Medulla oblongata (tissue), 1 donor: ENCODE data around the gene PRR18.
"Not testable (repeated sequence)": the region's sequence is repeated elsewhere in the genome, so short reads cannot be mapped to it uniquely, and the experiment has no call there.

ENCODE experiments used
- DNase-seq: peaks from one replicate; pipeline ENCODE4 v3.0.0-alpha.2; 2015; ENCODE audit errors: extremely low spot score

PRR18 gene, protein sequence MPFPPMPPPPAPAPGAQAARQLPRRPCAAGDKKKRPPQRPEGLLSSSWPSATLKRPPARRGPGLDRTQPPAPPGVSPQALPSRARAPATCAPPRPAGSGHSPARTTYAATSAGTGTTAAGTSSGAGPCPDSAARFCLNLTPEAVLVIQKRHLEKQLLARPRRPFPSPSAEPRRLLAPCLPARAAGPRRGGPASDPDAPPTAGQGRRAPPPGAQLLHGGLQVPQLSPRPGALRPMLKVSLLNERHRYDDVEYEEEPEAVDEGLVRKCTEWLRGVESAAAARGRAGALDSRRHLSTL

DNA sequence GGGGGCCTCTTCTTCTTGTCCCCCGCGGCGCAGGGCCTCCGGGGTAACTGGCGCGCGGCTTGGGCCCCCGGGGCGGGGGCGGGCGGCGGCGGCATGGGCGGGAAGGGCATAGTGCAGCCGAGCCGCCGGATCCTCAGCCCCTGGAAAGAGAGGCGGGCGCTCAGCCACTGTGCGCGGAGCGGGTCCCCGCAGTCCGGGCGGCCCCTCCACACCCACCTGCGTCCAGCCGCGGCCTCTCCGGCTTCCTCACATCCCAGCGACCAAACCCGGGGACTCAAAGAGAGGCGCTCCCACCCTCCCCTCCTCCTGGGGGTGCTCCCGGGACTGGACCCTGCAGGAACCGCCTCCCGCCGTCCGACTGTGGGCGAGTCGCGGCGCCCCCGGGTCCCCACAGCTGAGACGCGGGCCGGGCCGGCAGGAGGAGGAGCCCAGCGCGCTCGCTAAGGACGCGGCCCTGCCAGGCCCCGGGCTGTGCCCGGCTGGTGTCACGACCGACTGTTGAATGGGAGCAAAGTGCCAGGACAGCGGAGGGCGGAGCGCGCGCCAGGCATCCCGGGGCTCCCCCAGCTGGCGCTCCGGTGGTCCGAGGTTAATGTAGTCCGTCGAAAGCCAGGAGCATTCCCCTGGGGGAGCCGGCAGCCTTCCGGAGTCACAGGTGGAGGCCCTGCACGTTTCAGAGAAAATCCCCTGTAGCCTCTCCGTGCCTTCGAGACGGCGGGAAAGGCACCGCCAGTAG, at the start of gene PRR18:
Gene PRR18 (minus strand): TSS at position 360 of the 736 bp plus-strand sequence. CDS start 250 bp downstream, at position 110.
- peak; percentile 77 for DNase-seq

DNA sequence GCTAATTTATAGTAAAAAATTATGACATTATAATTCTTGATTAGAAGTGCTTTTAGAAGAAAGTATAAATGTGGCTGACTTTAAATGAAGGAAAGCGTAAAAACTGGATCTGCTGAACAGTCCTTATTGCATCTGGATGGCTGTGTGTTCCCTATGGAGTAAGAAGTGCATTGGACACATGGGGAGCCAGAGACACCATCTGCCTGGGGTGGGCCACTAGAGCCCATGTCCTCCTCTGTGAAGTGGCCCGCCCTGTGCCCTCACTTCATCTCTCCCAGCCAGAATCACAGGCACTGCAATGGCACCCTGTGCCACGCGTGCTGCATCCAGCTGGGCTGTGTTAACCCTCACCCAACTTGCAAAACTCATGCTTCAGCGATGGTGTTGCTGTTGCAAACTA, 47.4 kb upstream of the PRR18 start:
- DNase-seq = no peak

DNA sequence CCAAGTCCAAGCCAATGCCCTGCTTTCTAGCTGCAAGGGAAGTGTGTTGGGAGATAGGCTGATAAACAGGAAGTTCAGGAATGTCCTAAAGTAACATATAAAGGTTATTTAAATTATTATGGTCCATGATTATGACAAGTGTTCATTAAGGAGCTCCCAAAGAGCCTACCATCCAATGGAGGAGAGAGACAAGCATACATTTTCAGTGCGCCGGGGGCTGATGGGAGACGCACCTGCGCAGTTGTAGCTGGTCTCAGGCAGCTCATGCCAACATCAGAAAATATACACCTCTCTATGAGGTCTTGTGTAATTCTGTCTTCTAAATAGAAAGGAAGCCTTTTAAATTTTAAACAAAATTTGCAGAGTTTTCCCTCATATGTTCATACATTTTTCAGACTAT, 46.8 kb upstream of the PRR18 start:
- no peak for DNase-seq

DNA sequence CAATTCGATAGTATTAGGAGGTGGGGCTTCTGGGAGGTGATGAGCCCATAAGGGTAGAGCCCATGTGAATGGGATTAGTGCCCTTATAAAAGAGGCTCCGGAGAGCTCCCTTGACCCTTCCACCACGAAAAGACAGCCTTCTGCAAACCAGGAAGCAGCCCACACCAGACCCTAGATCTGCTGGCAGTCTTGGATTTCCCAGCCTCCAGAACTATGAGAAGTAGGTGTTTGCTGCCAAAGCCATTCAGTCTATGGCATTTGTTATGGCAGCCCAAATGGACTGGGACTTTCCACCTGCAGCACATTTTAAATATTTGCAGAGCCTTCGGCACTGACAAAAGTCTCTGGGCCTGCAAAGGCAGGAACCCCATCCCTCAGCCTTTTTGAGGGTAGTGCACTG, 46.0 kb upstream of the PRR18 start:
- no peak for DNase-seq

DNA sequence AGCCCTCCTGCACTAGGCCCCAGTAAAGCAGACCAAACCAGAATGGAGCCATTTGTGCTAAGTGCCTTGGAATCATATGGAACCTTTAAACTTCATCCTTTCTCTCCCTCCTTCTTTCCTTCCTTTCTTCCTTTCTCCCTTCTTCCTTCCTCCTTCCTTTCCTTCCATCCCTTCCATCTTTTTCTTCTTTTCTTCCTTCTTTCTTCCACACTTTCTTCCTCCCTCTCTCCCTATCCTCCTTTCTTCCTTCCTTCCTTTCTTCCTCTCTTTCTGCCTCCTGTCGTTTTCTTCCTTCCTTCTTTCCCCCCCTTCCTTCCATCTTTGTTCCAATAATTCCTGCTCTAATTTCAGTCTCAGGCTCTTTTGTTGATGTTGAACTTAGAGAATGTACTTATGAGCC, 45.3 kb upstream of the PRR18 start:
- DNase-seq = no peak

DNA sequence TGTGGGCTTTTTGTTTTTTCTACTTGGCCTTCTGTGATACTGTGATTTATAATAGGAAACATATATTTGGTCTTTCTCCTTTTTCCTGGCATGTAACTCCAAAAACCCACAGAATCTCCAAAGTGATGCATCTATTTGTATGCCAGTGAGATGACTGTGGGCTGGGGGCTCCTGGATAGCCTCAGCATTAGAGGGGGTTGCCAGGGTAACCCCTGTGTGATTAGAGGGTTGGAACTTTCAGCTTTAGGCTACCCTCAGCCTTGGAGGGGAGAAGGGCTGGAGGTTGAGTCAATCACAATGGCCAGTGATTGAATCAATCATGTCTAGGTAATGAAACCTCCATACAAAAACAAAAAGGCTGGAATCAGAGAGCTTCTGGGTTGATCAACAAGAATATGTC, 44.7 kb upstream of the PRR18 start:
- no peak for DNase-seq

DNA sequence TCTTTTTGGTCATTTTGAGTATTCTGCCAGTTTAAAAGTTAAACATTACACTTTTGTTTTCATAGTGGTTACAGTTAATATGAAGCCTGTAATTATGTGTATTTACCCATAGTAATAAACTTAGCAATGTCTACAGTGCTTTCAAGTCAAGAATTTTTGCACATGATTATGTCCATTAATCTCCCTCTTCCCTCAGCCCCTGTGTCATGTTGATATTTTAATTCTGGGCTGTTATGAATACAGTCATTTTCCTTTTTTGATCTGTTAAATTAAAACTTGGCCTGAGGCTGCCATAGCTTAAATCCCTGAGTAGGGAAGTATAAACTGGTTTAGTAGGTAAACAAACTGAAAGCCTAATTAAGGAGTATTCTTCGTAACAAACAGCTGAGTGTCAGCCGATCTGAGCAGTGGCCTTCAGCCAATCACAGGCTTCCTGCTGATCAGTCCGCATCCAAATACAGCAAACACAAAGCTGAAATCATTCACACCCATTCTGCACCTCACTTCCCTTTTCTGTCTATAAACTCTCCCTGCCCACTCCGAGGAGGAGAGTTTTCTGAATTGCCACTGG, 43.6 kb upstream of the PRR18 start:
- peak; percentile 79 for DNase-seq

DNA sequence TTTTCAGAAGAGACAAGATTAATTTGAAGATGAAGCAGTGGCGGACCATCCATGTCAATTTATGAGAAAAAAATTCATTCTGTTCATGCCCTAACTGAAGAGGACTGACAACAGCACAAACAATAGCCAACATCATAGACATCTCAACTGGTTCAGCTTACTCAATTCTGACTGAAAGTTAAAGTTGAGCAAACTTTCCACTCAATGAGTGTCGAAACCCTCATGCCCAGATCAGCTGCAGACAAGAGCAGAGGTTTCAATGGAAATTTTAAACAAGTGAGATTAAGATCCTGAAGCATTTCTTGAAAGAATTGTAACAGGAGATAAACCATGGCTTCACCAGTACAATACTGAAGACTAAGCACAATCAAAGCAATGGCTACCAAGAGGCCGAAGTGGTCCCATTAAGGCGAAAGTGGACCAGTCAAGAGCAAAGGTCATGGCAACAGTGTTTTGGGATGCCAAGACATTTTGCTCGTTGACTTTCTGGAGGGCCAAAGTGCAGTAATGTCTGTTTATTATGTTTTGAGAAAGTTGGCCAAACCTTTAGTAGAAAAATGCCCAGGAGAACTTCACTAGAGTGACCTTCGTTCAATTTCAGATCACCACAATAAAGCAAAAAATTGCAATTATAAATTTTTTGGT, 40.2 kb upstream of the PRR18 start:
- no peak for DNase-seq

DNA sequence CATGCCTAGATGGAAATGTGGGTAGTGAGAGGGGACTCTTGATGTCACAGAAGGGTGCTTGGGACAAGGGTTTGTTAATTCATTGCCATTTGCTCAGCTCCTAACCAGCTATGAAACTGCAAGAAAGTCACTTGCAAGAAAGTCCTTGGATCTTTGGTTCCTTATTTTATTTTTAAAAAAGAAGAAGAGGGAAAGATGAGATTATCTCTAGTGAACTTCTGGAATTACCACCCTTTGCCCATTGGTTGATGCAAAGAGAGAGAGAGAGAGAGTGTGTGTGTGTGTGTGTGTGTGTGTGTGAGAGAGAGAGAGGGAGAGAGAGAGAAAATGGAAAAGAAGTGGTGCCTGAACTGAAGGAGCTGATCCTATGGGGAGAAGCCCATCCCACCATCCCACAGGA, 38.8 kb upstream of the PRR18 start:
- DNase-seq = no peak

DNA sequence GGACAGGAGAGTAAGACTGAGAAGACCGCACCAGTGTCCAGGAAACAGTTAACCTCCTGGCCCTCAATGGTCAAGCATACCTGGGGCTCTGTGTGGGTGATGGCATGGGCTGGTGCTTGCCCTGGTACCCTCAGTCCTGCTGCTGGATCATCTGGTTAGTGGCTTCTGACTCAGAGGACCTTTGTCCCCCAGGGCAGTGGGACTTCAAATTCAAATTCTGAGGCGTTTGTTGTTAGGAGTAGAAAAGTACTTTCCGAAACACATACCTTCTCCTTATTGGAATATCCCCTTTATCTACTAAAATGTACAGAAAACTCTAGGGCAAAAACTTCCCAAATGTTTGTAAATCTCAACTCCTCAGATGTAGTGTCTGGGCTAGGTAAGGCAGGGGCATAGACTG, 38.3 kb upstream of the PRR18 start:
- no peak for DNase-seq

DNA sequence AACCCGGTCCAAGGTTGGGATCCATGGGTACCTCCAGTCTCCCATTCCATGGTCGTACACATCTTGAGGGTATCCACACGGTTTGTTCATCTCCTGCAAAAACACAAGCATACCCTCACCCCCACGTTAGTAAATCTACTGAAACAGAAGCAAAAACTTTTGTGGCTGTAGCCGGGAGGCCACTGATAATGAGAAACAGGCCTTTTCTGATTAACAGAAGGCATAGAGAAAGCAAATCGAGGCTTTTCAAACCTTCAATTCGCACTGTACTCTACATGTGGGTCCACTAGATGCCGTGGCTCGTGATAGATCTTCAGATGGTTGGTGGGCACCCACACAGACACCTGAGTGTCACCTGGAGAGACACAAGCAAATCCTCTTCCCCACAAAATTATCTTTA, 37.5 kb upstream of the PRR18 start:
- not testable (repeated sequence) for DNase-seq

DNA sequence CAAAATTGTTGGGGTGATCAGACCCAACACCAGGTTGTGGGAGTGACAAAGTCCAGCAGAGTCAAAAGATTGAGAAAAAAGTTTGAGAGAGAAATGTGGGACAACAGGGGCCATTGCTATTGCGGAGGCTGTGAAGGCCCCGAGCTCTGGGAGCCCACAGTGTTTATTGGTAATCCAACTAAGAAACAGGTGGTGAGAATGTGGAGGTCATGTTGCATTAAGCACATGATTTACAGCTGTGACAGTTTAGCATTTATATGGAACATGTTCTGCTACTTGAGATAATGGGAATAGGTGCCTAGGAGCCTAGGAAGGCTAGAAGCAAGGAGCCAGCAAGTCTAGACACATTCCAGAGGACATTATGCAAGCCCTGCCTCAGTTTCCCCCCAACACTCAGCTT, 36.7 kb upstream of the PRR18 start:
- DNase-seq = not testable (repeated sequence)

DNA sequence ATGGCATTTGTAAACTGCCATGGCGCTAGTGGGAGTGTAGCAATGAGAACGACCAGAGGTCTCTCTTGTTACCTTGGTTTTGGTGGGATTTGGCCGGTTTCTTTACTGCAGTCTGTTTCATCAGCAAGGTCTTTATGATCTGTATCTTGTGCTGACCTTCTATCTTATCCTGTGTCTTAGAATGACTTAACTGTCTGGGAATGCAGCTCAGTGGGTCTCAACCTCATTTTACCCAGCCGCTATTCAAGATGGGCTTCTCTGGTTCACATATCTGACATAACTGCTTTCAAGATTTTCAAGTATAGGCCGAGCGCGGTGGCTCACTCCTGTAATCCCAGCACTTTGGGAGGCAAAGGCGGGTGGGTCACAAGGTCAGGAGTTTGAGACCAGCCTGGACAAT, 36.0 kb upstream of the PRR18 start:
- no peak for DNase-seq

DNA sequence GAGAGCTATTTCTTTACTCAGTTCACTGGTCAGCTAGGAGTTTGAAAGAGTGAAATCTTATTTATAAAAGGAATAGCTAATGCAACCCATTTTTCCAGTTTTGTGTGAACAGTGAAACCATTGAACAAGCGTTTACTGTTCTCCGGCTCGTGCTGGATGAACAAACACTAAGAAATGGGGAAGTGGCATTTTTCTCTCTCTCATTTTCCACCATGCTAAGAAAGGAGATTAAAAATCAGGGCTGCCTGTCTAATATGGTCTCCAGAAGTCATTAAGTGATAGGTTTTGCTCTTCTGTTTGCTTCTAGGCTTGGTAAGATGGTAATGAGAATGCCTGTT, 34.9 kb upstream of the PRR18 start:
- DNase-seq = no peak

DNA sequence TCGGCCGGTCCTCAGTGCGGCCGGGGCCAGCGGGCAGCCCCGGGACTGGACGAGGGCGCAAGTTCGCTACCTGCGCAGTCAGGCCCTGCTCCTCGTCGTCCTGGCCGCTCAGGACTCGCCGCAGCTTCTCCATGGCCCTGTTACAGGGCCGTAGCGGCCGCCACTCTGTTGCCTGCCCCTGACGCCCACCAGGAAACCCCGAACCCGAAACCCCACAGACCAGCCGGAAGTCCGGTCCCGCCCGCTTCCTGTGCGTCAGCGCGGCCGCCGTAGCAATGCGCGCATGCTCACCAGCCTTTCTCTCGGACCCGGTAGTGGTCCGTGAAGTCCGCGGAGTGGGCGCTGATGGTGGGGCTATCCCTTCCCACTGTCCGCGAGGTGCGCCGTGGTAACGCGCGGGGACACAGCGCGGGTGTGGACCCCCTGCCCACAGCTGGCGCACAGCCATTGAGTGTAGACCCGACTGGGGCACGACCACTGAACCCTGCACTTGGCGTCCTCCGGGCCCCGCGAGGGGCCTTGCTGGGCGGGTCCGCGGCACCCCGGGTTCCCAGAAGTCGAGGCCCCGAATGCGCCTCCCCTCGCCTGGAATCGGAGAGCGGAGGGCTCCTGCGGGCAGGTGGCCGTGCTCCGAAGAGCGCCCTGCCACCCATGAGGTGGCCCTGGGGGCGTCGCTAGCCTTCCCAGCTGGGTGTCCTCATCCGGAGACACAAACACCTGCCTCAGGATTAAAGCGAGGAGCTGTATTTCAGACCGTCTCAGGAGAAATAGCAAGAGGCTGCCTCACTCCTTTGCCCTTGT, 34.4 kb upstream of the PRR18 start, which contains the start of gene SFT2D1:
Gene SFT2D1 (minus strand): TSS at position 197 of the 801 bp plus-strand sequence. CDS start 64 bp downstream, at position 133.
- DNase-seq = peak; percentile 86

DNA sequence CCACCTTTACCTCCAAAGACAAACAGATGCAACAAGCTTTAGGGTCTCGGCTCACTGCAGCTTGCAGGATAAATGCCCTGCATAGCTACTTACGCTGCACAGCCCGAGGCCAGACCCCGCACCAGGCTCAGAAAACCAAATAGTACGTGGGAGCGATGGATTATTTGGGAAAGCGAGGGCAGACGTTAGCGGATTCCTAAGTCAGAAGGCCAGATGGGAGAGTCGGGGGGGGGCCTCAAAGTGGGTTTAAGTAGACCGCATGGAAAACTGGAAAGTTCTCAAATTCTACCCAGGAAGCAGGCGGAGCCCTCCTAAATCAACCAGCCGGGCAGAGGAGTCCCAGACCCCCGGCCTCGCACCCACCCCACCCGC, 33.8 kb upstream of the PRR18 start:
- DNase-seq = no peak

DNA sequence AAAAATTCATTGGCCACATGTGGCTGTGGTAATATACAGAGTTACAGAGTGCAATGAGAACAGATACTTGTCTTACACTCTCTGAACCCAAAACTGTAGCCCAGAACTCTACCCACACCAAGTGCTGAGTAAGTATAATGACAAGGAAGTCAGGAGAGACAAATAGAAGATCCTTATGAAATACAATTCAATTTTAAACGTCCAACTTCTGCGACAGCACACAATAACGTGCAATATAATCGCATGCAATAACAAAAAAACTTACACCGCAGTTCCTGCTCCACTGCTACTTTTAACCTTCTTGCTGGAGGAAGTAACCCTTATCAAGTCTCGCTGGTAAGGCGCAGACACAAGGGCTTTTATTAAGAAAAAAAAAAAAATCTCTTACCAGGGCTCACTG, 33.3 kb upstream of the PRR18 start:
- no peak for DNase-seq

DNA sequence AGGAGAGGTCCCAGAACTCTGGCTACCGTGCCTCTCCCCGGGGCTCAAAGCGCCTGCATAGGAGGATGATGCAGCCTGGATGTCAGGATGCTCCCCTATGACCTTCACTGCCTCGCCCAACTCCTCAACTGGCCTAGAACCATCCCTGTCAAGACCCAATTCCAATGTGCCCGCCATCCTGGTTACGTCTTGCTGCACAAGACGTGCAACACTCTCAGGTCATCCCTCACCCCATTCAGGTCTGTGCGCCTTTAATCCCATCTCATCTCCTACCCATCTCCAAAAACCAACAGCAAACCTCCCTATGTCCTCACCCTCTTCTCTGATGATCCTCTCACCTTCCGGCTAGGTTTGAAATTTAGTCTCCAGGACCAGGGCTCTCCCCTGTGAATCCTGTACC, 30.7 kb upstream of the PRR18 start:
- DNase-seq = no peak

DNA sequence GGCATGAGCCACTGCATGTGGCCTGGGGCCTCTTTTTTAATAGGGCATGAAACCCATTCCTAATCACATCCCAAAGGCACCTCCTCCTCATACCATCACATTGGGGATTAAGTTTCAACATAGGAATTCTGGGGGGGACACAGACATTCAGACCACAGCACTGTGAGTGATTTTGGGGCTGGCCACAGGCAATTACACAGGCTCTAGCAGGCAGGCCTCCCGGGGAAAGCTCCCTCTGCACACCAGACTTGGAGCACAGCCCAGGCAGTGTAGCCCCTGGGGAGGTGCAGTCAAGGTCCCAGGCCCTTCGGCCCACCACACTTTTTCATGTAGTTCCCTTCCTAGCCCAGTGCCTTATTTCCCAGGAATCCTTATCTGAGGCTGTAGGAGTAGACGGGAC, 28.7 kb upstream of the PRR18 start:
- DNase-seq = no peak

DNA sequence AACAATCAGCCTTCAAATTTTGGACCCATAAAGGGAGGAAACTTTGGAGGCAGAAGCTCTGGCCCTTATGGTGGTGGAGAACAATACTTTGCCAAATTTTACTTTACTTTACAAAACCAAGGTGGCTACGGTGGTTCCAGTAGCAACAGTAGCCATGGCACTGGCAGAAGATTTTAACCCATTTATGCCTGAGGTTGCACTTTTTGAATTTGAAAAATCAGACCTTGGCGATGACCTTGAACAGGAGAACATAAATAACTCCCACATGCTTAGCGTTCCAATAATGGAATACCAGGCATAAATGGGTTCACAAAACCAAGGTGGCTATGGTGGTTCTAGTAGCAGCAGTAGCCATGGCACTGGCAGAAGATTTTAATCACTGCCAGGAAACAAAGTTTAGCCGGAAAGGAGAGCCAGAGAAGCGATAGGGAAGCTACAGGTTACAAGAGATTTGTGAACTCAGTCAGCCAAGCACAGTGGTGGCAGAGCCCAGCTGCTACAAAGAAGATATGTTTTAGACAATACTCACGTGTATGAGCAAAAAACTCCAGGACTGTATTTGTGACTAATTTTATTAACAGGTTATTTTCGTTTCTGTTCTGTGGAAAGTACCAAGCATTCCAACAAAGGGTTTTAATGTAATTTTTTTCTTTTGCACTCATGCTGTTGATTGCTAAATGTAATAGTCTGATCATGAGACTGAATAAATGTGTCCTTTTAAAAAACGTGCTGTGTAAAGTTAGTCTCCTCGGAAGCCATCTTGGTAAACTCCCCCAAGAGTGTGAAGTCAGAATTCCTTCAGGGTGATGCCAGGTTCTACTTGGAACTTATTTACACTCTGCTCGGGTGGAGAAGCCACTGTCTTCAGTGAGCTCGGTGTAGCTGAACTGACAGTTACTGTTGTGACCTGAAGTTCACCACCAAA, 27.4 kb upstream of the PRR18 start:
- DNase-seq = no peak

DNA sequence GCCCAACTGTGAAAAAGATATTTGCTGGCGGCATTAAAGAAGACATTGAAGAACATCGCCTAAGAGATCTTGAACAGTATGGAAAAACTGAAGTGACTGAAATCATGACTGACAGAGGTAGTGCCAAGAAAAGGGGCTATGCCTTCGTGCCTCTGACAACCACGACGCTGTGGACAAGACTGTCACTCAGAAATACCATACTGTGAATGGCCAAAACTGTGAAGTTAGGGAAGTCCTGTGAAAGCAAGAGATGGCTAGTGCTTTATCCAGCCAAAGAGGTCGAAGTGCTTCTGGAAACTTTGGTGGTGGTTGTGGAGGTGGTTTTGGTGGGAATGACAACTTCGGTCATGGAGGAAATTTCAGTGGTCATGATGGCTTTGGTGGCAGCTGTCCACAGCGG, 26.7 kb upstream of the PRR18 start:
- DNase-seq = no peak
